IPS-18c (cell line): Measurements from ENCODE around the gene DLGAP3.

Source experiments
- H3K4me3 ChIP-seq: 2 replicates; pipeline ENCODE4 v1.7.0; 2013; ENCODE audit warnings: low read depth, mild to moderate bottlenecking, low read length, moderate library complexity; ENCODE audit not compliant: insufficient read depth
- H3K9me3 ChIP-seq: one replicate; pipeline ENCODE4 v1.6.1; 2013; ENCODE audit warnings: mild to moderate bottlenecking, low read length, moderate library complexity; ENCODE audit not compliant: control insufficient read depth, insufficient read depth

DLGAP3 gene

GRCh38 chr1:34915521-34915920 lies 13.9 kb downstream of the DLGAP3 start:
- Histone ChIP-seq H3K4me3 (no peak overlapping the region), H3K9me3 (no peaks in the 10 kb centered on the region)

DNA sequence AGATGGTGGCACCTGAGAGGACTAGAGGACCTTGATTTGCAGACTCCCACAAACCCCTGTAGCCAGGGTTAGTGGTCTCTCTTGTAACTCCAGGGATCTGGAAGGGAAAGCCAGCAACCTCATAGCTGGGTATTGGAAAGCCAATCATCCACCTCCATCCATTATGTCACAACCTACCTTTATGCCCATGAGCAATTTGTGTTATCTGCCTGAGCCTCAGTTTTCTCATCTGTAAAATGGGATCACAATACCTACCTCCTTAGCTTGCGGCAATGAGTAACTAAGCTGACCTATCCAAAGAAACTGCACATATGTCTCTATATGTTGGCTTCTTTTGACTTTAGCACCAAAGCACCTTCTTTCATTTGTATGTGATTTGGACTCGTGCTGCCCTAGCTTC lies 14.5 kb downstream of the DLGAP3 start:
- H3K9me3 ChIP-seq: no peaks in the 10 kb centered on the region
- H3K4me3 ChIP-seq: no peak overlapping the region

DNA sequence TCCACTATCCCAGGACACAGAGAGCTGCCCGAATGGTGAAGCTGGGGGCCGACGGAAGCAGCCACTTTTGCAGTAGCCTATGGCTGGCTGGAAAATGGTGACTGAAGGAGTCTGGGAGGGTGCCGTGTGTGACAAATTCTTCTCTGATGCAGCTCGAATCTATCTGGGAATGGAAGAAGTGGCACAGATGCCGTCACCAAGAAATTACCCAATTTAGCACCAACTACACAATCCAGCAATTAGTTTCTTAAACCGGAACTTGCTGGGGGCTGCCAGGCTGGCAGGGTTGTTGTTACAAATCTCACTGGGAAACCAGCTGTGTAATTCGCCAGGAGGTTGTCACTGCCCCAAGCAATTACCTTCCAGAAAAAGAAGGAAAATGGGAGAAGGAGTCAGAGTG lies 18.0 kb downstream of the DLGAP3 start:
- H3K4me3 ChIP-seq: no peak overlapping the region
- H3K9me3 ChIP-seq: no peaks in the 10 kb centered on the region

DNA sequence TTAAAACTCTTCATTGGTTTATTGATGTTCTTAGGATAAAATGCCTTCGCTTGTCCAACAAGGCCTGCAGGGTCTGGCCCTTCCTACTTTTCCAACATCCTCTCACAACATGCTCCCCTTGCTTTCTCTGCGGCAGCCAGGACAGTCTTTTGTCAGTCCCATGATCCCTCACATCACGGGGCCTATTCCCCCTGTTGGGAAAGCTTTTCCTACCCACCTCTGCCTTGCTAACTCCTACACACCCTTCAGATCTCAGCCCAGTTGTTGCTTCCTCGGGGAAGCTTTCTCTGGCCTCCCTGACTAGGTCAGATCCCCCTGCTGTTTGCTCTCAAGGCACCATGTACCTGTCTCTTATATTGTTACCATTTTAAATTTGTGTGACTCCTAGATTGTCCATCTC lies 19.0 kb downstream of the DLGAP3 start:
- Histone ChIP-seq H3K9me3 (no peaks in the 10 kb centered on the region), H3K4me3 (no peak overlapping the region)

DNA sequence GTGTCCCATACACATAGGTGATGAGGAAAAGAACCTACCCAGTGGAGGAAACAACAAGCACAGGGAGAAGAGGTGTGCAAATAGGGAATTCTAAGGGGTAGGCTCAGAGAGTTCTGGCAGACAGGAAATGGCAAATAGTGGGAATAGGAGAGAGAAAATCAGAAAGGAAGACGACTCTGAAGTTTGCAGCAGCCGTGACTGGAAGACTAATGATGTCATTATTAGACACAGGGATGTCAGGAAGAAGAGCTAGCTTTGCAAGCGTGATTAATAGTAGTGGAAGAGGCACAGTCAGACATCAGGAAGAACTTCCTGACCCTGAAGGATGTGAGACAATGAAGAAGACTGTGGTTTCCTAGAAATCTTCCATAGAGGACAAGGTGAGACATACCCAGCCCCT lies 21.1 kb downstream of the DLGAP3 start:
- Histone ChIP-seq H3K9me3 (no peaks in the 10 kb centered on the region), H3K4me3 (no peak overlapping the region)

- Histone ChIP-seq H3K9me3 (no peaks in the 10 kb centered on the region), H3K4me3 (no peak overlapping the region)
Observed at GRCh38 chr1:34907487-34908090, 21.9 kb downstream of the DLGAP3 start.

DNA sequence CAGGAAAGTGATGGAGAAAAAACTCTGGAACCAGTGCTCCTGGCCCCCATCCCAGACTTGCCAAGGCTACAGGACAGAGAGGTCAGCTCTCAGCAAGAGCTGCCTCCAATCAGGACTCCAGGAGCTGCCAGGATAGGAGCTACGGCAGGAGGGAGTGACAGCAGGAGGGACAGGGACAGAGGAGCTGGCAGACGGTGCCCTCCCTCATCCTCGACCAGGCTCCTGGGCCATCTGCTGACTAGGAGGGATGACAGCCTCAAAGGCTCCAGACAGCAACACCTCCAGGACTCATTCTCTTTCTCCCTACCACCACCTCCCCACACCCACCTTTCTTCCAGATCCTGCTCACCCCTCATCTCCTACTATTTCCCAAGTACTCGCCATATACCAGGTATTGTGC lies 22.7 kb downstream of the DLGAP3 start:
- no peak overlapping the region for H3K4me3 ChIP-seq
- H3K9me3 ChIP-seq: no peaks in the 10 kb centered on the region

DNA sequence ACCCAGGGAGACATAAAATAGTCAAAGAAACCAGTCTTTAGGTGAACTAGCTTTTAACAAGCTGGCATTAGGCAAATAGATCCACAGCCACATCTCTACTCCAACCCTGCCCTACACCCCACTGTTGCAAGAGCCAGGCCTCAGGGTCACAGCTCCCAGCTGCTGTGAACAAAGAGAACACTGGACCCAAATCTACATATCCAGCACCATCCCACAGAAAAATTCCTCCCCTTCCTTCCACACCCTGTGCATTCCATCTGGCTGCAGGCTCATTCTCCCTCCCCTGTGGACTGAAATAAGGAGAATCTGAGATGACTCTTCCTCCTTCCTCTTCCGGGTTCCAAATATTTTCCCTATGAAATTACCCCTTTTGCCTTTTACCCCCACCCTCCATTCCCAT lies 23.2 kb downstream of the DLGAP3 start:
- no peaks in the 10 kb centered on the region for H3K9me3 ChIP-seq
- H3K4me3 ChIP-seq: no peak overlapping the region

DNA sequence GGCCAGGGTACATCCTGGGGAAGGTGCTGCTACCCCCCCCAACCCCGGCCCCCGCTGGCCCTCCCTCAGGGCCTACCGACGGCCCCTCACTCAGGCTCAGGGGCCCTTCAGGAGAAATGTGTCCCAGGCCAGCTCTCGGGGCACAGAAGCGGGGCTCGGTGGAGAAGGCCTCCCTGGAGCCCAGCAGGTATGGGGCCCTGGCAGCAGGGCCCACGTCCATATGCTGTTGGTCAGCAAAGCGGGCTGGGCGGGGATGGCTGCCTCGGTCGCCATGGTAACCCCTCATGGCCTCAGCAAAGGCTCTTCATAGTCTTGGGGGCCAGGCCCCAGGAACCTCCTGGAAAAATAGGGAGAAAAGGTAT lies 24.4 kb downstream of the DLGAP3 start:
- Histone ChIP-seq H3K4me3 (no peak overlapping the region), H3K9me3 (no peaks in the 10 kb centered on the region)

GRCh38 chr1:34904236-34905097 lies 25.0 kb downstream of the DLGAP3 start:
- no peak overlapping the region for H3K4me3 ChIP-seq
- no peaks in the 10 kb centered on the region for H3K9me3 ChIP-seq

DNA sequence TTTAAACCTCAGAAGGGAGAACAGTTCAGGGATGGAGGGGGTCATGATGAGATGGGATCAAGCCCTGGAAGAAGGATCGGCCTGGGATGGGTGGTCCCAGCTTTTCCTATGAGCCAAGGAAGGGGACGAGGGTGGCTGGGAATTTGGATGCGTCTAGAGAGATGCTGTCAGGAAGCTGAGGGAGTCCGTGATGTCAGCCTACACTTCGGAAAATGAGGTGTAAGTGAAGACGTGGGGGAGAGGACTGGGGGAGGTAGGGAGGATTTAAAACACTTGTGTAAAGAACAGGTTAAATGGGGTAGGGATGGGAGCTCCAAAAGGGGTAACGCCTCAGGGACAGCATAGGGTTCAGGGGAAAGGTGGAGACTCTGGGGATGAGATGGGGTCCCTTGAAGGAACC lies 27.5 kb downstream of the DLGAP3 start:
- Histone ChIP-seq H3K9me3 (no peaks in the 10 kb centered on the region), H3K4me3 (no peak overlapping the region)

GRCh38 chr1:34900775-34901502 lies 28.5 kb downstream of the DLGAP3 start:
- H3K9me3 ChIP-seq: no peaks in the 10 kb centered on the region
- no peak overlapping the region for H3K4me3 ChIP-seq

DNA sequence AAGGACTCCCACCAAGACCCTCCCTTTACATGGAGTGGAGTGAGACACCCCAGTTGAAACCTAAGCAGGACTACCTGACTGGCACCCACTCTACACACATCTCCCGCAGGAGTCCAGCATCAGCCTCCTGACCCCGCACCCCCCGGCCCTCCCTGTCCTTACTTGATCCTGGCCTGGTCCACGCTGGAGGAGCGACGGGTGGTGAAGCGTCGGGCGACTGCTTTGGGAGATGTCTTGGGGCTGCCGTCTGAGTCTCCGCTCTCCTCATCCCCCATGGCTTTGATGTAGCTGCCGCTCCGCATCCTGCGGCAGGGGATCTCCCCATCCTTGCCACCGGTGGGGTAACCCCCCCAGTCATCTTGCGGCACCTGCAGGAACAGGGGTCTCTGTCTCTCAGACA lies 29.5 kb downstream of the DLGAP3 start:
- no peak overlapping the region for H3K4me3 ChIP-seq
- H3K9me3 ChIP-seq: no peaks in the 10 kb centered on the region

DNA sequence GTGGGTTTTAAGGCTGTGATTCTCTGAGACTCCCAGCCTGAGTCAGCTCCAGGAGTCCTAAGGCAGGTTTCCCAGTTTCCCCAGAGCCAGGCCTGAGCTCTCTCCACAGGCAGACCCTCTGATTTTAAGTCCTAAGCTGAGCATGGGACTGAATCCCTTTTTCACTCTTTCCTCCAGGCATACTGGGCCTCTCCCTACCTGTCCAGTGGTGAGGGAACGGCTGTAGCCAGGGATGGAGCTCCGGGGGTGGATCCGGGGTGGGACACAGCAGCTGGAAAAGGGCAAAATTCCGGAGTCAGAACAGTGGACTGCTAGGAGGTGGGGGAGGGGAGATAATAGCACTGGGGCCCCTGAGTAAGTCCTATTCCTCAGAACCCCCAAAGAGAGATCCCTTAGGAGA lies 30.0 kb downstream of the DLGAP3 start:
- no peaks in the 10 kb centered on the region for H3K9me3 ChIP-seq
- H3K4me3 ChIP-seq: no peak overlapping the region

- Histone ChIP-seq H3K4me3 (no peak overlapping the region), H3K9me3 (no peaks in the 10 kb centered on the region)
Observed at GRCh38 chr1:34898330-34898761, 31.1 kb downstream of the DLGAP3 start.

DNA sequence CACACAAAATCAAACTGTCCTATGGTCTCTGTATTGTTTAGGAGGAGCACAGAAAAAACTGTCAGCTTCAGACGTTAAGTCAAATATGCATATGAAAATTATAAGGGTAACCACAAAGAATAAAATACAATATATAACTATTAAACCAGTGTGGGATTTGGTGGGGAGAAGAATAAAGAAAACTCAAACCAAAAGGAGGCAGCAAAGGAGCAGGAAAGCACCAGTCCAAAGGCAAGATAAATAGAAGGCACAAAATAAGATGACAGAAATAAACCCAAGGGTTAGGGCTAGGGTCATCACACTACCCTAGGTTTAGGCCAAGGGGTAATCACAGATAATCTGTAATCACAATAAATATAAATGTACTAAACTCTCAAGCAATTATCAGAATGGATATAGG lies 32.8 kb downstream of the DLGAP3 start:
- Histone ChIP-seq H3K9me3 (no peaks in the 10 kb centered on the region), H3K4me3 (no peak overlapping the region)

GRCh38 chr1:34889705-34890104 lies 39.7 kb downstream of the DLGAP3 start:
- Histone ChIP-seq H3K9me3 (no peaks in the 10 kb centered on the region), H3K4me3 (no peak overlapping the region)

- no peak overlapping the region; the same call in 1 of the 2 replicates for H3K4me3 ChIP-seq
- H3K9me3 ChIP-seq: no peaks in the 10 kb centered on the region
Observed at GRCh38 chr1:34887593-34887992, 41.9 kb downstream of the DLGAP3 start.
